Large intestine (tissue), 3 donors: ENCODE results near the gene MCUR1. TPM values are rescaled to one million over a fixed set of nuclear protein-coding genes. Genes with fewer than 3 reads are reported as not detected.
"Not testable (repeated sequence)": the region's sequence is repeated elsewhere in the genome, so short reads cannot be mapped to it uniquely, and the experiment has no call there.

Source experiments
- DNase-seq, 2 donors: peaks; one replicate each; pipeline versions ENCODE4 v3.0.0 to v3.0.0-alpha.2; 2013
- H3K27ac ChIP-seq: one replicate; pipeline ENCODE4 v1.5.1; 2013; ENCODE audit warnings: low read length
- H3K27me3 ChIP-seq: 2 replicates; pipeline ENCODE4 v1.6.1; 2013; ENCODE audit warnings: low read length; ENCODE audit not compliant: control insufficient read depth, insufficient read depth
- H3K36me3 ChIP-seq: 2 replicates; pipeline ENCODE4 v1.6.1; 2013; ENCODE audit warnings: low read length; ENCODE audit not compliant: control insufficient read depth, insufficient read depth
- H3K4me1 ChIP-seq: one replicate; pipeline ENCODE4 v1.6.1; 2013; ENCODE audit warnings: low read length; ENCODE audit not compliant: control insufficient read depth, insufficient read depth
- H3K4me3 ChIP-seq: one replicate; pipeline ENCODE4 v1.5.1; 2013; ENCODE audit warnings: low read length
- H3K9me3 ChIP-seq: one replicate; pipeline ENCODE4 v1.6.1; 2013; ENCODE audit warnings: mild to moderate bottlenecking, low read depth, low read length, moderate library complexity; ENCODE audit not compliant: control insufficient read depth
- WGBS: methylation state at CpG from one replicate; pipeline ENCODE4 v1.1.5; 2013; ENCODE audit warnings: low lambda C conversion rate; ENCODE audit not compliant: insufficient coverage; 5-methylcytosine and 5-hydroxymethylcytosine counted together
- polyA plus RNA-seq: library from polyadenylated mRNA; unstranded; fragments of 120-200 nt; gene quantifications from one replicate; pipeline ENCODE4 v1.2.1, GENCODE V29; 2013

Gene MCUR1
- polyA plus RNA-seq, 1 donor: 27.1 TPM

DNA sequence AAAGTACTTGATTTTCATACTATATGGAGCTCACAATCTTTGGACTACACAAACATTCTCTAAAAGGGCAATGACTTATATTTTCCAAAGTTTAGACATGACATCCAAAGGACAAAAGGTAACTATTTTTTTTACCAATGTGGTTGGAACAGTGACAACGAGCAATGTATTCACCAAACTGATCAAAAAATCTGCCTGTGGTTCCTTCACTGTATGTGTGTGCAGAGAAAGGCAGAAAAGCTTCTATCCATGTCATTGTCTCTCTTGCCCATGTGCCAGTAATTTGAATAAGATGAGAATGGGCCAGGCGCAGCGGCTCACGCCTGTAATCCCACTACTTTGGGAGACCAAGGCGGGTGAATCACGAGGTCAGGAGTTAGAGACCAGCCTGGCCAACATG lies 25.5 kb downstream of the MCUR1 start:
- no peaks in the 10 kb centered on the region for H3K9me3 ChIP-seq
- peaks cover 26% of the 10 kb centered on the region for H3K36me3 ChIP-seq
- 100% methylated on average over 1 of the region's 6 CpGs for WGBS
- H3K27ac ChIP-seq: no peak overlapping the region
- DNase-seq: no peak
- H3K4me3 ChIP-seq: no peak overlapping the region
- H3K27me3 ChIP-seq: no peaks in the 10 kb centered on the region
- H3K4me1 ChIP-seq: no peaks in the 10 kb centered on the region

DNA sequence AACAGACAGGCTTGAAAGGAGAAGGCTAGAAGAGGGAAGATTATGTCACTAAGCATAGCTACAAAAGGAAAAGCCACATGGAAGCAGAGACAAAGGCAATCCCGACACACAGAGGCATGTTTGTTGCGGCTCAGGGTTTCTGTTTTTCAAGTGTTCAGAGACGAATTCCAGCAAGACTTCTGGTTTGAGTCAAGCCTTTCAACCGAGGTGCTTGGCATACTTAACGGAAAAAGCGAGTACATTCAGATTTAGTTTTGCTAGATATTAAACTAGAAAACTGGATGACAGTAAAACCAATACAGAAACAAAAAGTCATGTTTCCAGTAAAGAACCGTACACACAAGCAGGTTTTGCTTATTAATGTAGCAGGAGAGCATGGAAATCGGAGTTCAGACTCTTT lies 27.2 kb downstream of the MCUR1 start:
- Histone ChIP-seq H3K9me3 (no peaks in the 10 kb centered on the region), H3K36me3 (peaks cover 14% of the 10 kb centered on the region), H3K4me1 (no peaks in the 10 kb centered on the region), H3K4me3 (no peak overlapping the region), H3K27ac (peak overlapping the region; percentile 4), H3K27me3 (no peaks in the 10 kb centered on the region)
- peak in 1 of 2 donors; percentile 32 for DNase-seq
- 50% methylated on average over 1 of the region's 8 CpGs for WGBS

- DNase-seq, H3K27me3 ChIP-seq, H3K27ac ChIP-seq, H3K4me1 ChIP-seq, H3K9me3 ChIP-seq, H3K36me3 ChIP-seq, H3K4me3 ChIP-seq: not testable (repeated sequence)
- WGBS: 100% methylated on average over 1 of the region's 8 CpGs
Observed at GRCh38 chr6:13780162-13780561, 34.2 kb downstream of the MCUR1 start.

DNA sequence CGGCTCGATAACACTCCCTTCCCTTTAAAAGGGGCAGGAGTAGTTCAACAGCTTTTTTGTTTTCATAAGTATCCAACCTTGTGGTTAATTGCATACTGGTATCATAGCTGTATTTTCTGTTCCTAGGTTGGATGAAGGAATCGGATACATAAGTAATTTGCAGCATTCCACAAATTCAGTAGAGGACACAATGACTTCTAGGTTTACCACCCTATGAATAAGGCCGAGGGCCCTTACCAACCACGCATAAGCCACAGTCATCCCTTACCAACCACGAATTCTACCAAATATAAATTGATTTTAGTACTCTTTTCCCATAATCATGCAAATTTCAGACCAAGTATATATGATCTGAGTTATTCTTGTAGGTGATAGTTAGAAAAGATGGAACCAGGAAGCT lies 36.3 kb downstream of the MCUR1 start:
- H3K4me3 ChIP-seq: no peak overlapping the region
- DNase-seq: no peak
- H3K4me1 ChIP-seq: no peaks in the 10 kb centered on the region
- whole genome bisulfite sequencing: no CpG with 5 or more reads among the region's 6 CpGs
- H3K36me3 ChIP-seq: no peaks in the 10 kb centered on the region
- no peaks in the 10 kb centered on the region for H3K9me3 ChIP-seq
- H3K27me3 ChIP-seq: no peaks in the 10 kb centered on the region
- H3K27ac ChIP-seq: no peak overlapping the region

- Histone ChIP-seq H3K9me3 (peaks cover 2% of the 10 kb centered on the region), H3K4me3 (no peak overlapping the region), H3K4me1 (no peaks in the 10 kb centered on the region), H3K36me3 (no peaks in the 10 kb centered on the region), H3K27me3 (no peaks in the 10 kb centered on the region), H3K27ac (no peak overlapping the region)
- WGBS: 100% methylated on average over 2 of the region's 9 CpGs
- no peak for DNase-seq
Observed at GRCh38 chr6:13776602-13777001, 37.8 kb downstream of the MCUR1 start.

DNA sequence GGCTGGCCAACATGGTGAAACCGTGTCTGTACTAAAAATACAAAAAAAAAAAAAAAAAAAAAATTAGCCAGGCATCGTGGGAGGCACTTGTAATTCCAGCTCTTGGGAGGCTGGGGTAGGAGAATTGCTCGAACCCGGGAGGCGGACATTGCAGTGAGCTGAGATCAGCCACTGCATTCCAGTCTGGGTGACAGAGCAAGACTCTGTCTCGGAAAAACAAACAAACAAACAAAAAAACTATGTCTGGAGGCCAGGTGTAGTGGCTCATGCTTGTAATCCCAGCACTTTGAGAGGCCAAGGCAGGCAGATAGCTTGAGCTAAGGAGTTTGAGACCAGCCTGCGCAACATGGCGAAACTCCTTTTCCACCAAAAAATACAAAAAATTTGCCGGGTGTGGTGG lies 38.9 kb downstream of the MCUR1 start:
- not testable (repeated sequence) for H3K36me3 ChIP-seq, H3K4me1 ChIP-seq, H3K27ac ChIP-seq, DNase-seq, H3K9me3 ChIP-seq, H3K4me3 ChIP-seq, H3K27me3 ChIP-seq
- WGBS: no CpG with 5 or more reads among the region's 9 CpGs

DNA sequence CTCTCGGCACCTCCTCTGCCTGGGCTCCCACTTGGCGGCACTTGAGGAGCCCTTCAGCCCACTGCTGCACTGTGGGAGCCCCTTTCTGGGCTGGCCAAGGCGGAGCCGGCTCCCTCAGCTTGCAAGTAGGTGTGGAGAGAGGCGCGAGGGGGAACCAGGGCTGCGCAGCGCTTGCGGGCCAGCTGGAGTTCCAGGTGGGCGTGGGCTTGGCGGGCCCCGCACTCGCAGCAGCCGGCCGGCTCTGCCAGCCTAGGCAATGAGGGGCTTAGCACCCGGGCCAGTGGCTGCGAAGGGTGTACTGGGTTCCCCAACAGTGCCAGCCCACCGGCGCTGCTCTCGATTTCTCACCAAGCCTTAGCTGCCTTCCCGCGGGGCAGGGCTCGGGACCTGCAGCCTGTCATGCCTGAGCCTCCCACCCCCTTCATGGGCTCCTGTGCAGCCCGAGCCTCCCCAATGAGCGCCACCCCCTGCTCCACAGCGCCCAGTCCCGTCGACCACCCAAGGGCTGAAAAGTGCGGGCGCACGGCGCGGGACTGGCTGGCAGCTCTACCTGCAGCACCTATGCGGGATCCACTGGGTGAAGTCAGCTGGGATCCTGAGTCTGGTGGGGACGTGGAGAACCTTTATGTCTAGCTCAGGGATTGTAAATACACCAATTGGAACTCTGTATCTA lies 41.9 kb downstream of the MCUR1 start:
- H3K4me1 ChIP-seq, H3K27ac ChIP-seq, H3K4me3 ChIP-seq, H3K36me3 ChIP-seq, H3K27me3 ChIP-seq, DNase-seq: not testable (repeated sequence)
- peaks cover 11% of the 10 kb centered on the region for H3K9me3 ChIP-seq
- WGBS: no CpG with 5 or more reads among the region's 35 CpGs

DNA sequence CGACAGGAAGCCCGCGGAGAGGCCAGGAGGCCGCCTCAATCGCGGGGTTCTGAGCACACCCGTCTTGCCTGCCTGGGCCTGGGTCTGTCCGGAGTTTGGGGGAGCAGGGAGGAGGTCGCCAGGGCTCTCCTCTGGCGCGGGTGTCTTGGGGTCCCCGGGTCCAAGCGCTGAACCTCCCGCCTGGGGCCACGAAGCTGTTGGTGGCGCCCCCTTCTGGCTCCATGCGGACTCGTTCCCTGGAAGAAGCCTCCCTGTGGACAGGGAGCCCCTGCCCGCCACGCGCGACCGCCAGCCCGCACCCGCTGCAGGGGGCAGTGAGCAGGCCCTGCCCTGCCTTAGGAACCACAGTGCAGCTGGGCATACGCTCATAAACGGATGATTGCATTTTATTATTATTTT lies 44.7 kb downstream of the MCUR1 start:
- WGBS: no CpG with 5 or more reads among the region's 27 CpGs
- peaks cover 11% of the 10 kb centered on the region for H3K9me3 ChIP-seq
- H3K27me3 ChIP-seq: no peaks in the 10 kb centered on the region
- no peaks in the 10 kb centered on the region for H3K36me3 ChIP-seq
- no peak overlapping the region for H3K27ac ChIP-seq
- H3K4me1 ChIP-seq: no peaks in the 10 kb centered on the region
- H3K4me3 ChIP-seq: no peak overlapping the region
- DNase-seq: no peak

GRCh38 chr6:13769034-13769654 lies 45.2 kb downstream of the MCUR1 start:
- no peaks in the 10 kb centered on the region for H3K36me3 ChIP-seq
- no peaks in the 10 kb centered on the region for H3K4me1 ChIP-seq
- H3K4me3 ChIP-seq: no peak overlapping the region
- H3K9me3 ChIP-seq: peaks cover 11% of the 10 kb centered on the region
- no peaks in the 10 kb centered on the region for H3K27me3 ChIP-seq
- WGBS: no CpG with 5 or more reads among the region's 47 CpGs
- H3K27ac ChIP-seq: no peak overlapping the region
- no peak for DNase-seq

- Histone ChIP-seq H3K9me3 (peaks cover 9% of the 10 kb centered on the region), H3K4me1 (no peaks in the 10 kb centered on the region), H3K4me3 (peak overlapping the region; percentile 17), H3K27ac (peak overlapping the region; percentile 43), H3K36me3 (no peaks in the 10 kb centered on the region), H3K27me3 (no peaks in the 10 kb centered on the region)
- WGBS: 17% methylated on average over 2 of the region's 19 CpGs
- DNase-seq: peak; percentile 31 to 41
Observed at GRCh38 chr6:13767121-13767808, 47.1 kb downstream of the MCUR1 start.
